Endothelial cell of umbilical vein (primary cell): ENCODE measurements around the gene HSBP1. TPM values are rescaled to one million over a fixed set of nuclear protein-coding genes. Genes with fewer than 3 reads are reported as not detected.

Source experiments
- BruUV-seq: library from RNA; stranded (reverse); fragments of 400-500 nt; replicated peaks from 2 replicates; lab custom pipeline; 2021; lab: Mats Ljungman, UMichigan
- CTCF ChIA-PET: fragments of 300-600, 350-600 bp; sonication (Branson Sonifier 250); formaldehyde crosslinking; loops from one replicate; lab custom pipeline; 2021; ENCODE audit warnings: antibody characterized with exemption, inconsistent platforms; lab: Charles Lee
- POLR2A ChIA-PET: fragments of 300-600, 350-600 bp; sonication (Branson Sonifier 250); formaldehyde crosslinking; loops from one replicate; lab custom pipeline; 2021; ENCODE audit warnings: antibody characterized with exemption, inconsistent platforms; lab: Charles Lee
- DNase-seq: peaks from one replicate; pipeline ENCODE4 v3.0.0-alpha.2; 2011; ENCODE audit warnings: low read depth, low spot score
- FAIRE-seq: peaks from 2 replicates; lab custom pipeline; 2011; peaks lifted over from hg19 to GRCh38; lab: Jason Lieb, UNC
- H2AFZ ChIP-seq: 2 replicates; pipeline ENCODE4 v1.6.0; 2012; ENCODE audit warnings: low read depth, low read length, control low read depth, inconsistent platforms
- H3K27ac ChIP-seq: 2 replicates; pipeline ENCODE4 v1.5.1; 2011; ENCODE audit warnings: low read depth, mild to moderate bottlenecking, control low read depth, low read length, moderate library complexity; ENCODE audit not compliant: insufficient read depth
- H3K27me3 ChIP-seq, 2 experiments: 2 replicates each; pipeline versions ENCODE4 v1.6.0 to v1.6.1; 2011; ENCODE audit warnings: low read length in 2 of 2, mixed read lengths in 1 of 2; ENCODE audit not compliant: control insufficient read depth in 2 of 2, insufficient read depth in 2 of 2
- H3K36me3 ChIP-seq, 2 experiments: 2 replicates in 1 of 2; 3 replicates in 1 of 2; pipeline ENCODE4 v1.5.1; 2011; ENCODE audit warnings: low read length in 2 of 2, mild to moderate bottlenecking in 1 of 2, moderate library complexity in 1 of 2; ENCODE audit not compliant: control insufficient read depth in 2 of 2, insufficient read depth in 2 of 2; ENCODE audit errors: extremely low read depth in 1 of 2
- H3K4me1 ChIP-seq: 3 replicates; pipeline ENCODE4 v1.5.1; 2011; ENCODE audit warnings: mild to moderate bottlenecking, low read length; ENCODE audit not compliant: control insufficient read depth, insufficient read depth; ENCODE audit errors: extremely low read depth
- H3K4me2 ChIP-seq: 2 replicates; pipeline ENCODE4 v1.6.1; 2011; ENCODE audit warnings: low read length, control low read depth, mixed read lengths; ENCODE audit not compliant: insufficient read depth
- H3K4me3 ChIP-seq, 3 experiments: fragments of 200-600 bp in 1 of 3; sonication (generic), shearing (Covaris generic) in 1 of 3; replicated peaks in 1 of 3; 2 replicates each; pipeline ENCODE4 v1.5.1; 2011 to 2016; ENCODE audit warnings: control low read depth in 3 of 3, low read length in 3 of 3, mild to moderate bottlenecking in 2 of 3, inconsistent platforms in 1 of 3, low read depth in 1 of 3, moderate library complexity in 1 of 3; ENCODE audit not compliant: insufficient read depth in 1 of 3
- H3K79me2 ChIP-seq: 2 replicates; pipeline ENCODE4 v1.6.0; 2012; ENCODE audit warnings: low read length, inconsistent platforms; ENCODE audit not compliant: control insufficient read depth, insufficient read depth
- H3K9ac ChIP-seq: replicated peaks from 2 replicates; pipeline ENCODE3; 2011; ENCODE audit warnings: low read length, control low read depth; ENCODE audit not compliant: insufficient read depth; ENCODE audit errors: extremely low read depth
- H3K9me1 ChIP-seq: replicated peaks from 3 replicates; pipeline ENCODE4 v1.6.0; 2011; ENCODE audit warnings: mild to moderate bottlenecking, low read length; ENCODE audit not compliant: control insufficient read depth, insufficient read depth; ENCODE audit errors: extremely low read depth
- H3K9me3 ChIP-seq: replicated peaks from 2 replicates; pipeline ENCODE4 v1.5.1; 2012; ENCODE audit warnings: low read length, inconsistent platforms; ENCODE audit not compliant: control insufficient read depth, insufficient read depth
- H4K20me1 ChIP-seq: replicated peaks from 2 replicates; pipeline ENCODE3; 2011; ENCODE audit warnings: mild to moderate bottlenecking, low read length; ENCODE audit not compliant: control insufficient read depth, insufficient read depth; ENCODE audit errors: extremely low read depth
- FOS ChIP-seq: IDR thresholded peaks from 2 replicates; pipeline ENCODE4 v1.6.1; 2011; ENCODE audit warnings: mild to moderate bottlenecking, low read length, moderate library complexity, borderline replicate concordance; ENCODE audit not compliant: insufficient read depth
- GATA2 ChIP-seq: IDR thresholded peaks from 2 replicates; pipeline ENCODE4 v1.7.0; 2011; ENCODE audit warnings: low read depth, mild to moderate bottlenecking, moderate library complexity, mixed read lengths, low read length; ENCODE audit not compliant: insufficient read length, insufficient read depth
- JUN ChIP-seq: IDR thresholded peaks from 2 replicates; pipeline ENCODE4 v1.6.1; 2011; ENCODE audit warnings: borderline replicate concordance, low read depth; ENCODE audit not compliant: insufficient read length, insufficient read depth
- MYC ChIP-seq: IDR thresholded peaks from one replicate; pipeline ENCODE4 v1.6.1; 2011; ENCODE audit warnings: mild to moderate bottlenecking, low read depth, low read length
- POLR2AphosphoS5 ChIP-seq: IDR thresholded peaks from 2 replicates; pipeline ENCODE4 v1.6.1; 2012; ENCODE audit warnings: low read depth, mild to moderate bottlenecking, control low read depth, low read length, moderate library complexity; ENCODE audit not compliant: insufficient read depth
- dilution Hi-C: fragments of 300-500 bp; cut with MboI; formaldehyde crosslinking; loops from one replicate; pipeline ENCODE4 v1.15.0; 2019; ENCODE audit warnings: low sequenced_read_pairs; ENCODE audit not compliant: extremely low pct_ligation_motif_present
- intact Hi-C: fragments of 100-400 bp; cut with micrococcal nuclease; formaldehyde crosslinking; loops from one replicate; pipeline ENCODE4 v1.10.0; 2022
- polyA plus RNA-seq, 4 experiments: library from polyadenylated mRNA; depleted of rRNA in 3 of 4; stranded (reverse) in 3 of 4; unstranded in 1 of 4; fragments of >200 nt; gene quantifications; 2 replicates each; pipeline versions ENCODE4 v1.2.1 to v1.2.3, GENCODE V29; 2011 to 2012; ENCODE audit warnings: missing spikeins in 1 of 4
- total RNA-seq: library from RNA; stranded (reverse); gene quantifications from 2 replicates; pipeline ENCODE4 v1.2.3, GENCODE V29; 2021
- TF ChIP-seq, protein P1 (sequence below), 2 donors: IDR thresholded peaks; 1 replicate in 1 of 2; 2 replicates in 1 of 2; pipeline ENCODE4 v1.5.1; 2011; ENCODE audit warnings: low read length in 2 of 2, mild to moderate bottlenecking in 2 of 2, moderate library complexity in 2 of 2, control low read depth in 1 of 2, inconsistent platforms in 1 of 2, low read depth in 1 of 2; ENCODE audit not compliant: insufficient read depth in 1 of 2; ENCODE audit errors: extremely low read depth in 1 of 2

Gene HSBP1
- total and polyA plus RNA-seq, 2 donors (not counting 3 experiments of a cell fraction or from before 2014, with no cell fraction given): 40.8 to 136 TPM

GRCh38 chr16:83849421-83849820 is 41.6 kb downstream of the HSBP1 start:
- Histone ChIP-seq H3K9me3 (no peaks in the 10 kb centered on the region), H3K27ac (no peak overlapping the region), H2AFZ (no peak overlapping the region), H3K4me2 (no peak overlapping the region), H3K4me1 (peaks cover 6% of the 10 kb centered on the region), H3K27me3 (peaks cover 1 to 3% of the 10 kb centered on the region in 2 experiments), H3K4me3 (no peak overlapping the region), H3K9me1 (no peaks in the 10 kb centered on the region), H3K9ac (no peak overlapping the region), H4K20me1 (no peaks in the 10 kb centered on the region), H3K79me2 (no peaks in the 10 kb centered on the region), H3K36me3 (no peaks in the 10 kb centered on the region)
- no peak for DNase-seq
- no TSS peak for BruUV-seq
- POLR2A ChIA-PET: no interaction called here
- CTCF ChIA-PET: interaction anchor here (1.0 to 1.3 kb wide), 2 partner anchors 13 to 22 kb away, joined by 3 to 5 read pairs; no protein-coding TSS in a partner anchor
- intact Hi-C loops (no loop called here), dilution Hi-C loops (no loop called here)
- no peak for FAIRE-seq
- TF ChIP-seq JUN (no peak), MYC (no peak), POLR2AphosphoS5 (no peak), FOS (no peak), GATA2 (no peak)
- TF ChIP-seq, protein P1, sequence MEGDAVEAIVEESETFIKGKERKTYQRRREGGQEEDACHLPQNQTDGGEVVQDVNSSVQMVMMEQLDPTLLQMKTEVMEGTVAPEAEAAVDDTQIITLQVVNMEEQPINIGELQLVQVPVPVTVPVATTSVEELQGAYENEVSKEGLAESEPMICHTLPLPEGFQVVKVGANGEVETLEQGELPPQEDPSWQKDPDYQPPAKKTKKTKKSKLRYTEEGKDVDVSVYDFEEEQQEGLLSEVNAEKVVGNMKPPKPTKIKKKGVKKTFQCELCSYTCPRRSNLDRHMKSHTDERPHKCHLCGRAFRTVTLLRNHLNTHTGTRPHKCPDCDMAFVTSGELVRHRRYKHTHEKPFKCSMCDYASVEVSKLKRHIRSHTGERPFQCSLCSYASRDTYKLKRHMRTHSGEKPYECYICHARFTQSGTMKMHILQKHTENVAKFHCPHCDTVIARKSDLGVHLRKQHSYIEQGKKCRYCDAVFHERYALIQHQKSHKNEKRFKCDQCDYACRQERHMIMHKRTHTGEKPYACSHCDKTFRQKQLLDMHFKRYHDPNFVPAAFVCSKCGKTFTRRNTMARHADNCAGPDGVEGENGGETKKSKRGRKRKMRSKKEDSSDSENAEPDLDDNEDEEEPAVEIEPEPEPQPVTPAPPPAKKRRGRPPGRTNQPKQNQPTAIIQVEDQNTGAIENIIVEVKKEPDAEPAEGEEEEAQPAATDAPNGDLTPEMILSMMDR (IDR thresholded peaks at IDR 0.05; ENCODE audit: extremely low read depth in 1 of 2, insufficient read depth in 1 of 2, low read depth in 1 of 2, low read length in 2 of 2): no peak
